Calu3 (cell line): ENCODE measurements around the gene CLEC4D. TPM values are rescaled to one million over a fixed set of nuclear protein-coding genes. Genes with fewer than 3 reads are reported as not detected.

Experiments used
- Bru-seq: library from RNA; stranded (reverse); fragments of 400-500 nt; gene quantifications from one replicate; lab custom pipeline; 2021; lab: Mats Ljungman, UMichigan
- BruChase-seq, 2 experiments: library from RNA; stranded (reverse); fragments of 400-500 nt; gene quantifications; one replicate each; lab custom pipeline; 2021; lab: Mats Ljungman, UMichigan
- BruUV-seq: library from RNA; stranded (reverse); fragments of 400-500 nt; replicated peaks from 2 replicates; lab custom pipeline; 2021; lab: Mats Ljungman, UMichigan
- CTCF ChIA-PET: fragments of 300-600 bp; sonication (Branson Sonifier 250); formaldehyde crosslinking; loops from one replicate; lab custom pipeline; 2022; ENCODE audit warnings: antibody characterized with exemption; lab: Charles Lee
- DNase-seq: peaks from one replicate; pipeline ENCODE4 v3.0.0; 2022
- H3K27ac Mint-ChIP-seq: one replicate; pipeline ENCODE4 v1.8.0; 2022; ENCODE audit warnings: mixed read lengths; ENCODE audit not compliant: unreplicated experiment
- H3K27me3 Mint-ChIP-seq: one replicate; pipeline ENCODE4 v1.8.0; 2022; ENCODE audit warnings: mixed read lengths; ENCODE audit not compliant: unreplicated experiment
- H3K36me3 Mint-ChIP-seq: one replicate; pipeline ENCODE4 v1.8.0; 2022; ENCODE audit warnings: mild to moderate bottlenecking, moderate library complexity, mixed read lengths; ENCODE audit not compliant: insufficient read depth, unreplicated experiment
- H3K4me1 Mint-ChIP-seq: one replicate; pipeline ENCODE4 v1.8.0; 2022; ENCODE audit warnings: mild to moderate bottlenecking, low read depth, mixed read lengths; ENCODE audit not compliant: unreplicated experiment
- H3K4me3 Mint-ChIP-seq: one replicate; pipeline ENCODE4 v1.8.0; 2022; ENCODE audit warnings: mild to moderate bottlenecking, low read depth, moderate library complexity, mixed read lengths; ENCODE audit not compliant: unreplicated experiment
- H3K9me3 Mint-ChIP-seq: one replicate; pipeline ENCODE4 v1.8.0; 2022; ENCODE audit warnings: low read depth, mixed read lengths; ENCODE audit not compliant: unreplicated experiment
- CTCF ChIP-seq: fragments of 200-600 bp; IDR thresholded peaks from one replicate; pipeline ENCODE4 v1.8.0; 2022; ENCODE audit warnings: antibody characterized with exemption; ENCODE audit not compliant: unreplicated experiment
- intact Hi-C: fragments of 100-400 bp; cut with micrococcal nuclease; formaldehyde crosslinking; loops from one replicate; pipeline ENCODE4 v1.10.0; 2022; ENCODE audit not compliant: unreplicated experiment
- long read RNA-seq: library from polyadenylated mRNA; stranded (forward); transcript quantifications from one replicate; pipeline ENCODE4 v2.0.0, GENCODE V29; 2022
- total RNA-seq: library from RNA; stranded (reverse); gene quantifications from 2 replicates; pipeline ENCODE4 v1.2.3, GENCODE V29; 2022

CLEC4D gene
- total RNA-seq (not detected in 2 replicates), Bru-seq, nascent RNA (percentile 8 among the genes with signal in this experiment), BruChase-seq, experiment 1, labeled RNA remaining after a 6-hour chase (not detected), BruChase-seq, experiment 2, labeled RNA remaining after a 2-hour chase (not detected)
- long read RNA-seq = 0 reads

GRCh38 chr12:8513256-8513655 is at the start of gene CLEC4D:
CLEC4D (plus strand) TSS chr12:8513503; CDS start chr12:8513733, 230 bp downstream.
- CTCF ChIA-PET = no interaction called here
- BruUV-seq = no TSS peak
- Mint-ChIP-seq H3K4me3 (no peak within 1 kb of the TSS), H3K27me3 (peaks cover 42% of the 10 kb centered on the region), H3K9me3 (no peaks in the 10 kb centered on the region), H3K27ac (no peak within 1 kb of the TSS), H3K36me3 (no peaks in the 10 kb centered on the region), H3K4me1 (no peaks in the 10 kb centered on the region)
- no peak for DNase-seq
- TF ChIP-seq CTCF = no peak
- intact Hi-C loops = no loop called here

- intact Hi-C loops = no loop called here
- H3K36me3 Mint-ChIP-seq = no peaks in the 10 kb centered on the region
- CTCF ChIA-PET = no interaction called here
- BruUV-seq = no TSS peak
- peaks cover 2% of the 10 kb centered on the region for H3K27me3 Mint-ChIP-seq
- TF ChIP-seq CTCF = no peak
- H3K4me1 Mint-ChIP-seq = no peaks in the 10 kb centered on the region
- no peak overlapping the region for H3K27ac Mint-ChIP-seq
- H3K9me3 Mint-ChIP-seq = peaks cover 2% of the 10 kb centered on the region
- DNase-seq = no peak
- H3K4me3 Mint-ChIP-seq = no peak overlapping the region
Measured at GRCh38 chr12:8465301-8465996, 47.9 kb upstream of the CLEC4D start.

- H3K4me1 Mint-ChIP-seq = no peaks in the 10 kb centered on the region
- no TSS peak for BruUV-seq
- TF ChIP-seq CTCF = no peak
- H3K36me3 Mint-ChIP-seq = no peaks in the 10 kb centered on the region
- intact Hi-C loops = no loop called here
- H3K4me3 Mint-ChIP-seq = no peak overlapping the region
- peaks cover 5% of the 10 kb centered on the region for H3K27me3 Mint-ChIP-seq
- CTCF ChIA-PET = no interaction called here
- no peak for DNase-seq
- H3K27ac Mint-ChIP-seq = no peak overlapping the region
- peaks cover 2% of the 10 kb centered on the region for H3K9me3 Mint-ChIP-seq
Measured at GRCh38 chr12:8466241-8466640, 47.1 kb upstream of the CLEC4D start.

- no peak for DNase-seq
- Mint-ChIP-seq H3K4me3 (no peak overlapping the region), H3K9me3 (peaks cover 2% of the 10 kb centered on the region), H3K36me3 (no peaks in the 10 kb centered on the region), H3K4me1 (no peaks in the 10 kb centered on the region), H3K27ac (no peak overlapping the region), H3K27me3 (peaks cover 20% of the 10 kb centered on the region)
- intact Hi-C loops = no loop called here
- BruUV-seq = no TSS peak
- no peak for TF ChIP-seq CTCF
- CTCF ChIA-PET = no interaction called here
Measured at GRCh38 chr12:8471090-8471489, 42.2 kb upstream of the CLEC4D start.
